Measurements from ENCODE around the gene WDR91. TPM values are rescaled to one million over a fixed set of nuclear protein-coding genes. Genes with fewer than 3 reads are reported as not detected.

WDR91 gene
- polyA plus RNA-seq, 2 of the 4 experiments (the other 2 are of a cell fraction), result 5.1 to 5.3 TPM

DNA sequence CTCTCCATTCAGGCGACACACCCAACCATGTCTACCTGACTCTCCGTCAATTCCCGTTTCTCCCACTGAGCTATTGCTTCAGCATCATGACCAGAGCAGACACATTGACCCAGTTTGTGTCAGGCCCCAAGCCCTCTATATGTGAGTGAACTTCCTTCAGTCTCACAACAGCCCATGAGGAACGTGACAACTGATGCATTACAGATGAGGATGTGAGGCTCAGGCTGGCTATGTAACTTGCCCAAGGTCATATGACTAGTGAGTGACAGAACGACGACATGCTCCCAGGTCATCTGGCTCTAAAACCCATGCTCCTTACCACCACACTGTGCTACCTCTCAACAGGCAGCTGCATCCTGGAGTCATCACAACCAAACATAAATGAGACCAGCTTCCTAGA, 59.8 kb downstream of the WDR91 start:
- FAIRE-seq, result no peak

DNA sequence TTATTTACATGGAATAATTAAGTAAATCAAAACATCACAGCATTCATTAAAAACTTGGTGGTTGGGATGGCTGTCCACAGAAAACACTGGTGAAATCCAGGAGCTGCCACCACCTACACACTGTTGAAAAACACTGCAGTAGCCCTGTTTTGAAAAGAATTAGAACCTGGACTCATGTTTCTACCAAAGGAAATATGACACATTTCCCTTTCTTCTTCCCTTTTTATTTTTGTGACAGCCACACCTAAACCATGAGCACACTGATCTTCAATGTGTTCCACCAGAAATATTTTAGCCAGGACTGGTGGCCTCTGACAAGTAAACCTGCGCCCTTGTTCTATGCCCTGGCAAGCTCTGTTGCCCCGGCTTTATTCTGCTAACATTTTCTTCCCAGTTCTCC, 60.2 kb downstream of the WDR91 start:
- Histone ChIP-seq H3K27ac (no peak overlapping the region), H3K4me3 (no peak overlapping the region), H3K4me2 (no peak overlapping the region), H3K4me1 (peaks cover 16% of the 10 kb centered on the region), H3K9me3 (peaks cover 10% of the 10 kb centered on the region)
- TF ChIP-seq, protein P1, sequence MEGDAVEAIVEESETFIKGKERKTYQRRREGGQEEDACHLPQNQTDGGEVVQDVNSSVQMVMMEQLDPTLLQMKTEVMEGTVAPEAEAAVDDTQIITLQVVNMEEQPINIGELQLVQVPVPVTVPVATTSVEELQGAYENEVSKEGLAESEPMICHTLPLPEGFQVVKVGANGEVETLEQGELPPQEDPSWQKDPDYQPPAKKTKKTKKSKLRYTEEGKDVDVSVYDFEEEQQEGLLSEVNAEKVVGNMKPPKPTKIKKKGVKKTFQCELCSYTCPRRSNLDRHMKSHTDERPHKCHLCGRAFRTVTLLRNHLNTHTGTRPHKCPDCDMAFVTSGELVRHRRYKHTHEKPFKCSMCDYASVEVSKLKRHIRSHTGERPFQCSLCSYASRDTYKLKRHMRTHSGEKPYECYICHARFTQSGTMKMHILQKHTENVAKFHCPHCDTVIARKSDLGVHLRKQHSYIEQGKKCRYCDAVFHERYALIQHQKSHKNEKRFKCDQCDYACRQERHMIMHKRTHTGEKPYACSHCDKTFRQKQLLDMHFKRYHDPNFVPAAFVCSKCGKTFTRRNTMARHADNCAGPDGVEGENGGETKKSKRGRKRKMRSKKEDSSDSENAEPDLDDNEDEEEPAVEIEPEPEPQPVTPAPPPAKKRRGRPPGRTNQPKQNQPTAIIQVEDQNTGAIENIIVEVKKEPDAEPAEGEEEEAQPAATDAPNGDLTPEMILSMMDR (IDR thresholded peaks at IDR 0.05), result no peak
- TF ChIP-seq, protein P2, sequence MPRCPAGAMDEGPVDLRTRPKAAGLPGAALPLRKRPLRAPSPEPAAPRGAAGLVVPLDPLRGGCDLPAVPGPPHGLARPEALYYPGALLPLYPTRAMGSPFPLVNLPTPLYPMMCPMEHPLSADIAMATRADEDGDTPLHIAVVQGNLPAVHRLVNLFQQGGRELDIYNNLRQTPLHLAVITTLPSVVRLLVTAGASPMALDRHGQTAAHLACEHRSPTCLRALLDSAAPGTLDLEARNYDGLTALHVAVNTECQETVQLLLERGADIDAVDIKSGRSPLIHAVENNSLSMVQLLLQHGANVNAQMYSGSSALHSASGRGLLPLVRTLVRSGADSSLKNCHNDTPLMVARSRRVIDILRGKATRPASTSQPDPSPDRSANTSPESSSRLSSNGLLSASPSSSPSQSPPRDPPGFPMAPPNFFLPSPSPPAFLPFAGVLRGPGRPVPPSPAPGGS (IDR thresholded peaks at IDR 0.05), result no peak
- TF ChIP-seq ZC3H11A (IDR thresholded peaks at IDR 0.05), result no peak
- TF ChIP-seq, protein P3, sequence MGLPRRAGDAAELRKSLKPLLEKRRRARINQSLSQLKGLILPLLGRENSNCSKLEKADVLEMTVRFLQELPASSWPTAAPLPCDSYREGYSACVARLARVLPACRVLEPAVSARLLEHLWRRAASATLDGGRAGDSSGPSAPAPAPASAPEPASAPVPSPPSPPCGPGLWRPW (IDR thresholded peaks at IDR 0.05), result no peak
- DNase-seq (ENCODE audit: low read depth in 1 of 2, low spot score in 1 of 2), result no peak
- POLR2A ChIA-PET, result no interaction called here
- no peak for ATAC-seq
- FAIRE-seq, result no peak
- 91% methylated on average over 2 of the region's 2 CpGs for WGBS (ENCODE audit: missing lambda C conversion rate)
- CTCF ChIA-PET, result interaction anchor here (0.8 to 2.0 kb wide), 5 partner anchors 9 to 492 kb away, joined by 3 to 5 read pairs (median 3); partner anchors contain the start of gene CYREN

More for the DNA sequence above, 59.8 kb downstream of the WDR91 start:
- 75% methylated on average over 6 of the region's 6 CpGs for WGBS (ENCODE audit: missing lambda C conversion rate)
- ATAC-seq (no peak), DNase-seq (ENCODE audit: low read depth in 1 of 2, low spot score in 1 of 2) (no peak)
- Histone ChIP-seq H3K4me3 (no peak overlapping the region), H3K4me2 (no peak overlapping the region), H3K4me1 (peaks cover 16% of the 10 kb centered on the region), H3K27ac (no peak overlapping the region), H3K9me3 (peaks cover 14% of the 10 kb centered on the region)
- ChIA-PET CTCF (interaction anchor here (0.8 to 2.0 kb wide), 4 partner anchors 9 to 491 kb away, joined by 3 to 5 read pairs (median 4); partner anchors contain the start of gene CYREN), POLR2A (no interaction called here)
- no peak for TF ChIP-seq TP53 (CRISPR knock-in tag; IDR thresholded peaks at IDR 0.05)

DNA sequence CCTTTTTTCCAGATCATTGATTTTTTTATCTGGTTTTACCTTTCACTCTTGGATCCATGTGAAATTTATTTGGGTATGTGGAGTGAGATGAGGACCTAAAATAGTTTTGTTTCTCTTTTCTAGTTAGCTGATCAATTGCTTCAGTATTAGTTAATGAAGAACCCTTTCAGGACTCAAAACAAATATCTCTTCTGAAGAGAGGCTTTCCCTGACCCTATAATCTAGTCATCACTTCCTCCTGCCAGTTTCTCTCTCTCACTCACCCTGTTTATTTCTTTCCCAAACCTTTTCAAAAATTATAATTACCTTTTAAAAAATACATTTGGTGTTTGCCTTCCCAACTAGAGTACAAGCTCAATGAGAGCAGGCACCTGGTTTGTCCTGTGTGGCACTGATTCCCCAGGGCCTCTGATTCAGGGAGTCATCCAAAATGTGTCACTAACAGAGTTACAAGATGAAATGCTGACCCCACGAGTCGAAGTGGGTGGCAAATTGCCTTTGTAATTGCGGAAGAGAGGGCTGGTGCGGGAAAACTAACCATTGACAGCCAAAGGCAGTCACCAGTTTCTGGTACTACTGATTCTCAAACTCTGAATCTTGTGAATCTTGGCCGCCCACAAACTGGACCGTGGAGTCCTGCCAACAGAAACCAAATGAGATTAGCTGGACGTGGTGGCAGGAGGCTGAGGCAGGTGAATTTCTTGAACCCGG, 61.1 kb downstream of the WDR91 start:
- ATAC-seq (no peak), FAIRE-seq (no peak), DNase-seq (ENCODE audit: low read depth in 1 of 2, low spot score in 1 of 2) (no peak)
- peaks cover 16% of the 10 kb centered on the region for H3K4me1 ChIP-seq
- H3K9me3 ChIP-seq, result peaks cover under 1% of the 10 kb centered on the region; the same call in 2 of the 3 replicates
- no peak overlapping the region for H3K27ac ChIP-seq
- no peak overlapping the region for H3K4me2 ChIP-seq
- no peak overlapping the region for H3K4me3 ChIP-seq
- ChIA-PET CTCF (interaction anchor here (0.9 to 2.0 kb wide), 3 partner anchors 20 to 164 kb away, joined by 3 to 5 read pairs (median 3); partner anchors contain the start of genes AGBL3 and CYREN), POLR2A (no interaction called here)
- 63% methylated on average over 8 of the region's 8 CpGs for WGBS (ENCODE audit: missing lambda C conversion rate)
- TF ChIP-seq SREBF2 (IDR thresholded peaks at IDR 0.05) (no peak), CBX2 (IDR thresholded peaks at IDR 0.05; ENCODE audit: borderline replicate concordance, low read depth) (no peak)

DNA sequence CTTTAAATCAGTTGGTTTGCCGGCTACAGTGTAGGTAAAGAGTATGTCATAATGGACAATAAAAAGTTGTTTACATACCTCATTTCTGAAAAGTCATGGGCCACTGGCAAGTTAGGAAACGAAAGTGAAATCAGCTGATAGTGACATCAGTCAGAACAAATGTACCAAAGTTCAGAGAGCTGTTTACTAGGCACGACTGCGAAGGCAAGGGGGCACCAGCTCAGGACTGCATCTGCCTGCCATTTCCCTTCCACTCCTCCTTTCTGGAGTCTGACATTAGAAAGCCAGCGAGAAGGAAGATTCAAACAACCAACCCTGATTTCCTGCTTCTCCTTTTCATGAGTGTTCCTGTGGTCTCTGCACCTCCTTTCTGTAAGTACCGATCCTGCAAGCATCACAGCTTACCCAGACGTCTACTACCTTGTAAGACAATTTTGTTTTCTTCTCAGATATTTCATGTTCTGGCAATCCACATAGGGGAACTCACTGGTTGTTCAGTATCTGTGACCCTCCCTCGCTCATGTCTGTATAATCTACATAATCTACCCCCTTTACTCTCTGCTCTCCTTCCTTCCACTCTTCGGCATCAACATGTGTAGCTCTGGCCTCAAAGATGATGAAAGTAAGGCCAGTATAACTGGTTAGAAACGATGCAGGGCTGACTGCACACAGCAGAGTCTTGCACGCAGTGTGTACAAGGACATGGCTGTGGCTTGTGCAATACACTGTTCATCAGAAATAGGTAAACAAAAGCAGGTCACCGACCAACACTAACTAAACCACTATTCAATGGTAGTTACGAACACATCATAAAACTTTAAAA, 63.2 kb downstream of the WDR91 start, which contains the start of gene TMEM140:
TMEM140 (plus strand) TSS at position 174 of the 823 bp plus-strand sequence. CDS start 16,370 bp downstream, outside the sequence.
- ATAC-seq, result peak; percentile 77 to 83

More for the DNA sequence above, 63.2 kb downstream of the WDR91 start, which contains the start of gene TMEM140:
- Histone ChIP-seq H3K9me3 (no peaks in the 10 kb centered on the region), H3K4me2 (peak within 1 kb of the TSS; percentile 85), H3K4me1 (peaks cover 16% of the 10 kb centered on the region), H3K4me3 (peak within 1 kb of the TSS; percentile 41), H3K27ac (peak within 1 kb of the TSS; percentile 61 to 72)
- CTCF ChIA-PET, result interaction anchor here (0.9 to 3.1 kb wide), 5 partner anchors 9 to 161 kb away, joined by 3 to 10 read pairs (median 3); partner anchors contain the start of genes AGBL3 and CYREN
- TF ChIP-seq, protein P4, sequence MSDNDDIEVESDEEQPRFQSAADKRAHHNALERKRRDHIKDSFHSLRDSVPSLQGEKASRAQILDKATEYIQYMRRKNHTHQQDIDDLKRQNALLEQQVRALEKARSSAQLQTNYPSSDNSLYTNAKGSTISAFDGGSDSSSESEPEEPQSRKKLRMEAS (IDR thresholded peaks at IDR 0.05), result 0 out of 2 replicates have a peak, but pooled peaks have one; percentile 24
- no peak for TF ChIP-seq RFX5 (IDR thresholded peaks at IDR 0.05)
- TF ChIP-seq CEBPB (IDR thresholded peaks at IDR 0.05), result peak; percentile 57 to 68; a peak in 3 of 4 replicates
- POLR2A ChIA-PET, result interaction anchor here (1.7 to 2.0 kb wide), 2 partner anchors 21 to 162 kb away, joined by 4 to 12 read pairs; partner anchors contain the start of gene AGBL3
- 14% methylated on average over 13 of the region's 13 CpGs for WGBS (ENCODE audit: missing lambda C conversion rate)
- DNase-seq (ENCODE audit: low read depth in 1 of 2, low spot score in 1 of 2) (peak in 1 of 2 experiments; percentile 56), FAIRE-seq (no peak)
